Cardiac septum (tissue), 1 donor: ENCODE results near the gene DBF4B. TPM values are rescaled to one million over a fixed set of nuclear protein-coding genes. Genes with fewer than 3 reads are reported as not detected.

Experiments used
- DNase-seq: peaks from one replicate; pipeline ENCODE4 v3.0.0-alpha.2; 2020; ENCODE audit warnings: low spot score
- intact Hi-C: fragments of 100-400 bp; cut with DNase I; formaldehyde crosslinking; loops from one replicate; pipeline ENCODE4 v1.14.0; 2022
- total RNA-seq: library from RNA; stranded (reverse); fragmentation: NEBNext Ultra II Directional; extraction: Animal tissue kit (Norgen Biotek cat#: 25700); gene quantifications from one replicate; pipeline ENCODE4 v1.2.1, GENCODE V29; 2021
- donor health status: DM: no; HTN: no; CAD: no.

The DBF4B gene
- total RNA-seq, 1 donor from 2014 or later = 5.9 TPM

- intact Hi-C loops = no loop called here
- no peak for DNase-seq
Observed at GRCh38 chr17:44757918-44758413, 49.5 kb downstream of the DBF4B start.

- intact Hi-C loops = no loop called here
- no peak for DNase-seq
Observed at GRCh38 chr17:44758414-44759085, 50.1 kb downstream of the DBF4B start, which contains the start of gene ADAM11. TSS of gene ADAM11 (plus strand) at chr17:44758988. CDS start at chr17:44759200, 212 bp downstream.

- no peak for DNase-seq
Observed at GRCh38 chr17:44759086-44759915, 50.8 kb downstream of the DBF4B start.

GRCh38 chr17:44759916-44760243 is 51.4 kb downstream of the DBF4B start:
- DNase-seq = no peak
- intact Hi-C loops = no loop called here

More at GRCh38 chr17:44759086-44759915, 50.8 kb downstream of the DBF4B start:
- intact Hi-C loops = no loop called here

DNA sequence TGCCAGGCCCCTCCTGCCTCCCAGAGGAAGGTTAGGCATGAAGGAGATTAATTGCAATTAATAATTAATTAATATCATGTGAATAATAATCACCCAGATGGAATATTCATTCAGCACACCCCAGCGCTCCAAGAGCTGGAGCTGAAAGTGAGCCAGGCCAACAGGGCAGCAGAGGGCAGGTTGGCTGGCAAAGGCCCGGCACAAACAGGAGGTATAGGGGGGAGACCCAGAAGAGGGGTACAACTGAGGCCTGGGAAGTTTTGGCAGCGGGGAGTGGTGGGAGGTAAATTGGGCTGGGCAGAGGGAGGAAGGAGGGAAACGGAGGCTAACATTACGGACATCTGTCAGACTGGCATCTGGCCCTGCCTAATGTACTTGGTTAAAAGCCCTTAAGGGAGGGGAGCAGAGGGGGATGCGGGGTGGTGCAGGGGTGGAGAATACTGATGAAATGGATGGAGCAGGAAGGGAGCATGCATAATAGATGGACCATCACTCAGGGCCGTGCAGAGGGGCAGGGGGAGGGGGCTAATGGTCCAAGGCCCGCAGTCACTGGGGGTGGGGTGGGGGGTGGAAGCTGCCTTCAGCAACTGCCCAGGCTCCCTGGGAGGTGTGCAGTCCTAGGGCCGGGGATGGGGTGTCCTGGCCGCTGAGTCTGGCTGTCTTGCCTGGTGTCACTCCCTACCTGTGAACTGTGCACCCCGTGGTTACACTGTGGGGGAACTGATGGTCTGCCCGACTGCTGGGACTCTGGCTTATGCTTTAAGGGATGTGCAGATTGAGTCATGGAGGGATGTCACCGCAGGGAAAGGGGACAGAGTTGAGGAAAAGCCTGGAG is 52.2 kb downstream of the DBF4B start:
- DNase-seq = no peak
- intact Hi-C loops = no loop called here

- intact Hi-C loops = no loop called here
- no peak for DNase-seq
Observed at GRCh38 chr17:44761932-44762810, 53.7 kb downstream of the DBF4B start.

GRCh38 chr17:44763170-44763569 is 54.7 kb downstream of the DBF4B start:
- DNase-seq = no peak

DNA sequence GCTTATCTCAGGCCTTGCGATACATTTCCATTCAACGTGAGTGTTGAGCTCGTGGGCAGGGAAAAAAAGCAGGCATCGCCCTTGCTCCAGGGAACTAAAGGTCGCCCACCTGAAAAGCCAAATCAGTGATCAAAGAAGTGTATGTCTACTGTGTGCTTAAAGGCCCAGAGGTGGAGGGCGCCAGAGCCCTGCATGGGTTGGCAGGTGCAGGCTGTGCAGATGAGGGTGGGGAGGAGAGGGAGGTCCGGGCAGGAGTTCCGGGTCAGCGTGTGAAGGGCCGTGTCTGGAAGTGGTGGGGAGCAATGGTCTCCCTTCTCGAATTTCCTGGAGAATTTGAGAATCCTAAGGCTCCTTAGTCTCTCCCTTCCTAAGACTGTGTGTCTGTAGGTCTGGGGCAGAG is 57.5 kb downstream of the DBF4B start:
- no peak for DNase-seq
- intact Hi-C loops = no loop called here

More at GRCh38 chr17:44763170-44763569, 54.7 kb downstream of the DBF4B start:
- intact Hi-C loops = no loop called here

DNA sequence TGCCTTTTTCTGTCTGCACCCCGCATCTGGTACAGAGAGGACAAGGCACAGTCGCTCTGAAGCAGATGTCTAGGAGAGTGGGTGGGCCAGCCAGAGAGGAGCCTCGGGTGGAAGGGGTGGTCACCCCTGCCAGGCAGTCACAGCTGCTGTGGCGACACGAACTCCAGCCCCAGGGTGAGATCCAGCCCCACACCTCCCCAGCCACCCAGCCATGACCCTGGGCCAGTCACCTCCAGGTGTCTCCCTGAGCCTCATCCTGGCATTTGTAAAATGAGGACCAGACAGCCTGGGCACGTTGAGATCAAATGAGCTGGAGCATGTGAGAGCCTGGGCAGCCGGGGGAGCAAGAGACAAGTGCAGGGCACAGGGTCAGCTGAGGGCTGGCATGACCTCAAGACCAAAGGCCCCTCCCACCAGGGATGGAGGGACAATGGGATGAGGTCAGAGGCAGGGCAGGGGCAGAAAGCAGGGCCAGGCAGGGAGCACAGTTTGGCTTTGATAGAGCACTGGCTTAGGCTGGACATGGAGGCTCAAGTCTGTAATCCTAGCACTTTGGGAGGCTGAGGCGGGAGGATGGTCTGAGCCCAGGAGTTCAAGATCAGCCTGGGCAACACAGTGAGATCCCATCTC is 58.1 kb downstream of the DBF4B start:
- no peak for DNase-seq
- intact Hi-C loops = no loop called here

DNA sequence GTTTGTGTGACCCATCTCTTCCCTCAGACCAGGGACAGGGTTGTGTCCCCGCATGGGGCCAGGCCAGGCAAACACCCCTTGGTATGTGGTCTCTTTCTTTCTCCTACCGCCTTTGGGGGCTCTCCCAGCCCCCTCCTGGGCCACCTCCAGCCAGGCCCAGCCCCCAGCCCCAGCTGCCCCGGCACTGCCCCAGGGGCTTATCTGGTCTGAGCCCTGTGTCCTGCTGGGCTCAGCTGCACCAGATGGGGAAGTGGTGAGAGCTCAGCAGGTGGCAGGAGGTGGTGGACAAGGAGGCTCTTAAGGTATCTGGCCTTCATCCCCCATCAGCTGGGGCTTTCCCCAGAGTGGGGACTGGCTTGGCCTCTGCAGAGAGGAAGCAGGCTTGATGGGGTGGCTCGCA is 59.0 kb downstream of the DBF4B start:
- intact Hi-C loops = no loop called here
- no peak for DNase-seq

DNA sequence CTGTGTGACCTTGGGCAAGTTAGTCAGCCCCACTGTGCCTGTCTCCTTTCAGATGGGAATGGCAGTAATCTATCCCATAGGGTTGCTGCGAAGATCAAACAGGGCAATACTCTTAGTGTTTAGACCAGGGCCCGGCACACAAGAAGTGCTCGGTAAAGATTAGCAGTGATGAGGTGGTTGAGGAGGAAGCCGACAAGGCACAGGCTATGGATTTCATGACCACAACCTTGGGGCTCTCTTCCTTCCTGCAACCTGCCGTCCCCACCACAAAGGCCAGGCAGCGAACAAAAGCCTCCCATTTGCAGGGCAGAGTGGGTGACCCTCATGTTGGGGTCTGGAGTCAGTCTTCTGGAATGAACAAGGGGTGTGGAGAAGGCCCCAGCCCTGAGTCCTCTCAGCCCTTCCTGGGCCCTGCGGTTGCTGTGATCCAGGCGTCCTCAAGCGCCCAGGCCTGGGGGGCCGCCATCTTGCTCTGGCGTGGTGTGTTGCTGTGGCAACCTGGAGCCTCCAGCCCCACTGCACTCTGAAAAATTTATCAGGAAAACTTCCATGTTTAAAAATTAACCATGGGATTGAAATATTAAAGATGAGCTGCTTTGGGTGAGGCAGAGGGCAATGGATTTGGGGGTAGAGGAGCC is 60.2 kb downstream of the DBF4B start:
- intact Hi-C loops = no loop called here

GRCh38 chr17:44769230-44769629 is 60.8 kb downstream of the DBF4B start:
- intact Hi-C loops = no loop called here
- DNase-seq = no peak

More for the DNA sequence above, 60.2 kb downstream of the DBF4B start:
- no peak for DNase-seq

GRCh38 chr17:44769647-44770084 is 61.2 kb downstream of the DBF4B start:
- DNase-seq = no peak
- intact Hi-C loops = no loop called here

DNA sequence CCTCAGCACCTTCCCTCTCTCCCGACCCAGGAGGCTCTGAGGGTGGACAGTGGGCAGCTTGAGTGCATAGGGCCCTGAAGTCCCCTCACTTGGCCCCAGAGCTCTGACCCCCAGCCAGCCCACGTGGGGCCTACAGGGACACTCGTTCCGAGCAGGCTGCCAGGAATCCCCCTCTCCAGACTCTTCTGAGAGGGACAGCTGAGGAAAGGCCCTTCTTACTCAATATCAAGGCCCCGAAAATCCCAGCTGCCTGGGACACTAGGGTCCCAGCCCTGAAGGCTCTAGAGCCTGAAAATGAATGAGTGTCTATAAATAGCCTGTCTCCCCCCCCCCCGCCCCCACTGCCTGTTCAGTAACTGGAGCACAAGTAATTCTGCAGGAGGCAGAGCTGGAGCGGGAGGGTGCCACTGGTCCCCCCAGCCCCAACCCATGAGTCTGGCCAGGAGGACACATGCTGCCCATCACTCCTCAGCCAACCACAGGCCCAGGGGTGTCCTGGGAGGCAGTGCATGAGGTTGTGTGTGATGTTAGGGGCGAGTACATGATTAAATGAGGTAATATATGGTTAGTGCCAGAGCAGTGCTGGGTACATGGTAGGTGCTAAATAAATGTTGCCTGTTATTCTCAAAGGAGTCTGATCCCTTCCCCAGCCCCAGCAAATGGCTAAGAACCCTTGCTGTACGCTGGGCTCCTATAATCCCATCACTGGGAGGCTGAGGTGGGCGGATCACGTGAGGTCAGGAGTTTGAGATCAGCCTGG is 61.9 kb downstream of the DBF4B start:
- intact Hi-C loops = no loop called here
- DNase-seq = no peak

GRCh38 chr17:44772308-44773045 is 64.0 kb downstream of the DBF4B start:
- no peak for DNase-seq
- intact Hi-C loops = no loop called here

- intact Hi-C loops = no loop called here
- DNase-seq = no peak
Observed at GRCh38 chr17:44773140-44773539, 64.7 kb downstream of the DBF4B start.
